K562 (cell line): ENCODE results near the gene MEGF11. TPM values are rescaled to one million over a fixed set of nuclear protein-coding genes. Genes with fewer than 3 reads are reported as not detected.

Source experiments
- NFATC3 ChIP-seq: fragments of 450-650 bp; IDR thresholded peaks from 2 replicates; pipeline ENCODE4 v1.6.1; 2017; ENCODE audit warnings: mild to moderate bottlenecking
- SIN3A ChIP-seq, 2 experiments: fragments of 150-350 bp in 1 of 2; IDR thresholded peaks; 2 replicates each; pipeline ENCODE4 v1.6.1; 2011 to 2016; ENCODE audit warnings: borderline replicate concordance in 2 of 2, low read depth in 2 of 2, low read length in 2 of 2, mild to moderate bottlenecking in 2 of 2, moderate library complexity in 2 of 2; ENCODE audit not compliant: control insufficient read depth in 1 of 2
- SMAD1 ChIP-seq: fragments of 150-350 bp; IDR thresholded peaks from 2 replicates; pipeline ENCODE4 v1.6.1; 2014; ENCODE audit warnings: low read length, low read depth; ENCODE audit not compliant: partially characterized antibody
- SP1 ChIP-seq: sonication (generic); formaldehyde crosslinking; IDR thresholded peaks from 2 replicates; pipeline ENCODE4 v1.8.1; 2022; ENCODE audit warnings: mild to moderate bottlenecking, missing genetic modification reagents
- TAF1 ChIP-seq: IDR thresholded peaks from 2 replicates; pipeline ENCODE4 v1.6.1; 2011; ENCODE audit warnings: mild to moderate bottlenecking, low read length, moderate library complexity; ENCODE audit not compliant: insufficient read depth, control insufficient read depth, severe bottlenecking; ENCODE audit errors: extremely low read depth
- ZBTB11 ChIP-seq, 3 experiments: fragments of 200-800 bp in 1 of 3; fragments of 250-450 bp in 1 of 3; fragments of 450-650 bp in 1 of 3; sonication (Bioruptor Pico) in 1 of 3; sonication (Bioruptor generic) in 1 of 3; formaldehyde crosslinking in 1 of 3; IDR thresholded peaks; 2 replicates each; pipeline versions ENCODE4 v1.6.1 to v1.8.0; 2016 to 2022; ENCODE audit warnings: mild to moderate bottlenecking in 2 of 3, missing genetic modification characterization in 2 of 3, missing compliant biosample characterization in 1 of 3, moderate library complexity in 1 of 3
- polyA plus RNA-seq, 8 experiments: library from polyadenylated mRNA; depleted of rRNA in 4 of 8; stranded (reverse) in 5 of 8; unstranded in 3 of 8; fragments of >200 nt; fragmentation: Nextera tagmentation in 2 of 8; fragmentation: Illumina TruSeq in 1 of 8; extraction: Ambion mirVana in 2 of 8; extraction: Trizol in 1 of 8; gene quantifications; 2 replicates each; pipeline versions ENCODE4 v1.2.1 to v1.2.3, GENCODE V29; 2011 to 2014; ENCODE audit warnings: inconsistent platforms in 1 of 8, missing spikeins in 1 of 8
- total RNA-seq, 7 experiments: library from RNA; depleted of rRNA in 6 of 7; stranded (reverse); fragments of >200 nt in 6 of 7; fragmentation: Illumina TruSeq in 2 of 7; extraction: Trizol in 2 of 7; gene quantifications; 2 replicates each; pipeline versions ENCODE4 v1.2.1 to v1.2.3, GENCODE V29; 2011 to 2021; ENCODE audit warnings: low replicate concordance in 1 of 7
- TF ChIP-seq, protein P1 (sequence below): IDR thresholded peaks from 2 replicates; pipeline ENCODE4 v1.6.1; 2011; ENCODE audit not compliant: insufficient read length; ENCODE audit errors: extremely low read depth
- TF ChIP-seq, protein P2 (sequence below): fragments of 450-650 bp; IDR thresholded peaks from 2 replicates; pipeline ENCODE4 v1.6.1; 2014; ENCODE audit warnings: low read depth, mild to moderate bottlenecking, moderate library complexity, borderline replicate concordance

Gene MEGF11
- total and polyA plus RNA-seq, 9 of the 15 experiments (the other 6 are each of a cell fraction or from before 2014, with no cell fraction given): 0.06 to 0.23 (median 0.20) TPM; not detected in 6

DNA sequence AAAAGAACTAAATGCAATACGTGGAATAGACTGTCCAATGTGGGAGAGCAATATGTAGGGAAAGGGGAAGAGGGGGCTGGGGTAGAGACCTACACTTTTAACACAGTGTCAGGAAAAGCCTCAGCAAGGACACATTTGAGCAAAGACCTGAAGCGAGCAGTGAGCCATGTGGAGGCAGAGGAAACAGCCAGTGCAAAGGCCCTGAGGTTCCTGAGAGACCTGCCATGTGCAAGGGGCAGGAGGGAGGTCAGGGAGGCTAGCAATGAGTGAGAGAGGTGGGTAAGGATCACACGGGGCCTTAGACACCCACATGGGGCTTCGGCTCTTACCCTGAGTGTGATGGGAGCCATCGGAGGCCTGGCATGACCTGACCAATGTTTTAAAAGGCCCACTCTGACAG is 203.3 kb downstream of the MEGF11 start (continued):
- TF ChIP-seq ZBTB11 (CRISPR knock-in tag; IDR thresholded peaks at IDR 0.05) (no peak), TAF1 (no peak), NFATC3 (no peak), SMAD1 (no peak), SP1 (CRISPR knock-in tag) (no peak), SIN3A (IDR thresholded peaks at IDR 0.05; ENCODE audit: borderline replicate concordance in 2 of 2, control insufficient read depth in 1 of 2, low read depth in 2 of 2, low read length in 2 of 2) (no peak)
- TF ChIP-seq, protein P1, sequence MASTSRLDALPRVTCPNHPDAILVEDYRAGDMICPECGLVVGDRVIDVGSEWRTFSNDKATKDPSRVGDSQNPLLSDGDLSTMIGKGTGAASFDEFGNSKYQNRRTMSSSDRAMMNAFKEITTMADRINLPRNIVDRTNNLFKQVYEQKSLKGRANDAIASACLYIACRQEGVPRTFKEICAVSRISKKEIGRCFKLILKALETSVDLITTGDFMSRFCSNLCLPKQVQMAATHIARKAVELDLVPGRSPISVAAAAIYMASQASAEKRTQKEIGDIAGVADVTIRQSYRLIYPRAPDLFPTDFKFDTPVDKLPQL: no peak
- TF ChIP-seq, protein P2, sequence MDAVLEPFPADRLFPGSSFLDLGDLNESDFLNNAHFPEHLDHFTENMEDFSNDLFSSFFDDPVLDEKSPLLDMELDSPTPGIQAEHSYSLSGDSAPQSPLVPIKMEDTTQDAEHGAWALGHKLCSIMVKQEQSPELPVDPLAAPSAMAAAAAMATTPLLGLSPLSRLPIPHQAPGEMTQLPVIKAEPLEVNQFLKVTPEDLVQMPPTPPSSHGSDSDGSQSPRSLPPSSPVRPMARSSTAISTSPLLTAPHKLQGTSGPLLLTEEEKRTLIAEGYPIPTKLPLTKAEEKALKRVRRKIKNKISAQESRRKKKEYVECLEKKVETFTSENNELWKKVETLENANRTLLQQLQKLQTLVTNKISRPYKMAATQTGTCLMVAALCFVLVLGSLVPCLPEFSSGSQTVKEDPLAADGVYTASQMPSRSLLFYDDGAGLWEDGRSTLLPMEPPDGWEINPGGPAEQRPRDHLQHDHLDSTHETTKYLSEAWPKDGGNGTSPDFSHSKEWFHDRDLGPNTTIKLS: no peak
